LNCAP (cell line): ENCODE measurements around the gene PAPPA.

Experiments
- TF ChIP-seq, protein P1 (sequence below): fragments of 450-650 bp; IDR thresholded peaks from 2 replicates; pipeline ENCODE4 v1.5.1; 2017; ENCODE audit warnings: mild to moderate bottlenecking

The PAPPA gene

DNA sequence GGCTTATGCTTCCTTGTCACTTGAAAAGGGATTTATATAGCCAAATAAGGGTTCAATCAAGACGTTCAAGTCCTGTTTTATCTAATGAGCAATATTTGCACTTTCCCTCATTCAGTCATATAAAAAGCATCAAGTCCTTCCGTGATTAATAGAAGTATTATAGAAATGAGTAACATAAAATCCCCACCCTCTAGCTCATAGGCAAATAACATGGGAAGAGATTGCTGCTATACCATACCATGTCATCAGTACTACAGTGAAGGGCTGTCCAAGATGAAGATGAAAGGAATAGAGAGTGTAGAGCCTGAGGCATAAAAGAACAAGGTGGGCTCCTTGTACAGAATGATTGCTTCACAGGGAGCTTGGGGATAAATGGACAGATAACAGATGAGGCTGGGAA is 20.4 kb upstream of the PAPPA start:
- TF ChIP-seq, protein P1, sequence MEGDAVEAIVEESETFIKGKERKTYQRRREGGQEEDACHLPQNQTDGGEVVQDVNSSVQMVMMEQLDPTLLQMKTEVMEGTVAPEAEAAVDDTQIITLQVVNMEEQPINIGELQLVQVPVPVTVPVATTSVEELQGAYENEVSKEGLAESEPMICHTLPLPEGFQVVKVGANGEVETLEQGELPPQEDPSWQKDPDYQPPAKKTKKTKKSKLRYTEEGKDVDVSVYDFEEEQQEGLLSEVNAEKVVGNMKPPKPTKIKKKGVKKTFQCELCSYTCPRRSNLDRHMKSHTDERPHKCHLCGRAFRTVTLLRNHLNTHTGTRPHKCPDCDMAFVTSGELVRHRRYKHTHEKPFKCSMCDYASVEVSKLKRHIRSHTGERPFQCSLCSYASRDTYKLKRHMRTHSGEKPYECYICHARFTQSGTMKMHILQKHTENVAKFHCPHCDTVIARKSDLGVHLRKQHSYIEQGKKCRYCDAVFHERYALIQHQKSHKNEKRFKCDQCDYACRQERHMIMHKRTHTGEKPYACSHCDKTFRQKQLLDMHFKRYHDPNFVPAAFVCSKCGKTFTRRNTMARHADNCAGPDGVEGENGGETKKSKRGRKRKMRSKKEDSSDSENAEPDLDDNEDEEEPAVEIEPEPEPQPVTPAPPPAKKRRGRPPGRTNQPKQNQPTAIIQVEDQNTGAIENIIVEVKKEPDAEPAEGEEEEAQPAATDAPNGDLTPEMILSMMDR = no peak

DNA sequence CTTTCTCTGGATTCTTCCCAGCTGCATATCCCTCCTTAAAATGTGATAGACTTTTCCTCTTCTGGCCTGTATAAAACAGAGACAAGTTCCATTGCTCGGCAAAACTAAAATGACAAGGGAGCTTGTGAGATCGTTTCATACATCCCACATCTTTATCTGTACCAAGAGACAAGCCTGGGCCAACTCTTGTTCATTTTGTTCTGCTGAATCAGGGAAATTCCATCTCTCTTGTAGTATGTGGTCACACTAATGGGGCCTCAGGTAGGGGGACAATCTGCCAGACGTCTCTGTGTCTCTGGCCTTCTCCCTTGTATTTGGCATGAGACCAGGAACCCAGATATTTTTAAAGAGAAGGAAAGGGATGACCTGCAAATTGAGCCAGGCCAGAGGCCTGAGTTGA is 18.6 kb upstream of the PAPPA start:
- TF ChIP-seq, protein P1 = no peak

DNA sequence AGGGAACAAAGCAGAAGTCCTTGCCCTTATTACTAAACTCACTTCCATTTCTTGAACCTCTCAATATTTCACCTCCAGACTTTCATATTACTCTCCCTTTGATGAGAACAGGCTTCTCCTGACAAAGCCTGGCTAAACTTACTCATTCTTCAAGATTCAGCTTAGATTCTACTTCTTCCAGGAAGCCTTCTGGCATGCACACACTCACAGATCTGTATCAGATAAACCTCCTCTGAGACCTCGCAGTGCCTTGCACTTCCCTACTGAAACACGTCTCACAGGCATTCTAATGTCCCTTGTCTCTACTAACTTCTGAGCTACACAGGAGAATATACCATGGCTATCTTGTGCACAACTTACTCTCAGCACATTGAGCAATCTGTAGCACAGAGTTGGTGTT is 16.6 kb upstream of the PAPPA start:
- TF ChIP-seq, protein P1 = no peak

DNA sequence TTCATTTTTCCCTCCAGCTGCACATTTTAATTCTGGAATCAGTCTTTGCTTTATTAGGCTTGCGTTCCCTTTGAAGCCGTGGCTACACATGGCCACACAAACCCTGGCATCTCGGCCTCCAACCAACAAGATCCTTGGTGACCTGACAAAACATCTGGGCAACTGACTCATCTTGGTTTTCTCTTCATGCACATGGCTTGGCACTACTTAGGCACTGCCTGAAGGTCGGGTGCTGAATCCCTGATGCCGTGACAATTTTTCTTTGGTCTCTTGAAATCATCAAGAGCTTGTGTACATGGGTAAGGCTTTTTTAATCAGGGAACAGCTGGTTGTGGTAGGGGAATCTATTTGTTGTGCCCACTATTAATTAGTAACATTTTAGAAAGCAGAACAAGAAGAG is 16.0 kb upstream of the PAPPA start:
- TF ChIP-seq, protein P1 = no peak

DNA sequence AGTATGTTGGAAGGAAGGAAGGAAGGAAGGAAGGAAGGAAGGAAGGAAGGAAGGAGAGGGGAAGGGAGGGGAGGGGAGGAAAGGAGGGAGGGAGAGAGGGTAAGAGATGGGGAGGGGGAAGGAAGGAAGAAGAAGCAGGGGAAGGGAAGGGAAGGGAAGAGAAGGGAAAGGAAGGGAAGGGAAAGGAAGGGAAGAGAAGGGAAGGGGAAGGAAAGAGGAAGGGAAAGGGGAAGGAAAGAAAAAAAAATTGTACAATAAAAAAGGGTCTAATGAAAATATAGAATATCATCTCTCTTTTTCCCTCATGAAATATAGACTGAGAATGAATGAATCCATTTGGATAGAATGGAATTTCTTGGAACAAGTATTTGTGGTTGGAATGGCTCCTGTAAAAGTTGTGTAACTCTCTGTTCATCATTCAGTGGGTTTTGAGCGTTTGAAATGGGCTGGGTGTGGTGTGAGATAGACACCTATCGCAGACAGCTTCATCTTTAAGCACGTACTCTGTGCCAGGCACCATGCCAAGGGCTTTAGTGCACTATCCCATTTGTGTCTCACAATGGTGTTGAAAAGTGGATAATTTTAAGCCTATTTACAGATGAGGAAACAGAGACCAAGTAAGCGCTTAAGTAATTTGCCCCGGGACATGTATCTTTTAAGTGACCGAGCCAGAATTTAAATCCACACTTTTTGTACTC is 11.6 kb upstream of the PAPPA start:
- TF ChIP-seq, protein P1 = no peak

DNA sequence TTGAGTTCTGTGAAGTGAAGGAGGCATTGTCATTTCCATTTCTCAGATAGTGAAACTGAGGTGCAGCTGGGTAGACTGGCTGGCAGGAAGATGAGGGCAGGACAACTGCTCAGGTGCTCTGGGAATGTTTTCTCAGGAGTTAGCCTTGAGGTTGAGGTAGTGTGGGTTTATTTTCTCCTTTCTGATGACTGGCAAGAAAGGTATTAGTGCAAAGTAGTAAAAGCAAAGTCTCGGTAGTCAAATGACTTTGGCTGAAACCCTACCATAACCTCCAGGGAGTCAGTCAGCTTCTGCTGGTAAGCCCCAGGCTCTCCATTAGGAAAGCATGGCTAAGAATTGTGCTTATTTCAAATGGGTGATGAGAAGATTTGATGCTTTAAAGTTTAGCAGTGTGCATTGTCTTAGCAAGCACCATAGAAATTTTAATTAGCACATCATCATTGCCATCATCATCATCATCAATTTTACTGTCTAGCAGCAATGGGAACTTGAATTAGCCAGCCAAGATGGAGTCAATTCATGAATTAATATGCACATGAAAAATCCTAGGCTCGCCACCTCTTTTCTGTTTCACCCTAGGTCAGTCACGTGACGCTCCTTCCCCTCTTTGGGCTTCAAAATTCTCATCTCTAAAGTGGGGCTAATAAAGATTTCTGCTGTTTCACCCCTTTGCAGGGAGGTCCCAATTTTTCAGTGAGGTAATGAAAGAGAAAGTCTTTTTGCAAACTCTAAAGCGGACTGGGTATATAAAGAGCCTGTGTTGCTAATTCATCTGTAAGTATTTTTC is 10.7 kb upstream of the PAPPA start:
- TF ChIP-seq, protein P1 = no peak

DNA sequence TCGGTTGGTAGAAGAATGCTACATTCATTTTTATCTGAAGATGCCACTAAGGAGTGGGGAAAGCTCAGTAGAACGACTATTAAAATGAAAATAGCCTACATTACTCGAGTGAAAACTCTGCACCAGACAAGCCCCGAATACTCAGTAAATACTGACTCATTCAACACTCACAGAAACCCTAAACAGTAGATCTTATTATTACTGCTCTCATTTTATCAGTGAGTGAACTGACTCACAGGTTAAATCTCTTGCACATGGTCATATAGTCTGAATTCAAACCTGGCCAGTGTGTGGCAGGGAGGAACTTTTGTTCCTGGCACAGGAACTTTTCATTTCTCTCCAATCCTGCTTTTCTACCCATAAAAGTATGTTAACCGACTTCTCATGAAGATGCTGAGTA is 9.6 kb upstream of the PAPPA start:
- TF ChIP-seq, protein P1 = no peak
